Measurements from ENCODE around the gene SEC31A.
A peak's percentile ranks its signal among the peaks of the same experiment; 100 is the strongest.
"Not testable (repeated sequence)": the region's sequence is repeated elsewhere in the genome, so short reads cannot be mapped to it uniquely, and the experiment has no call there.

Gene SEC31A

DNA sequence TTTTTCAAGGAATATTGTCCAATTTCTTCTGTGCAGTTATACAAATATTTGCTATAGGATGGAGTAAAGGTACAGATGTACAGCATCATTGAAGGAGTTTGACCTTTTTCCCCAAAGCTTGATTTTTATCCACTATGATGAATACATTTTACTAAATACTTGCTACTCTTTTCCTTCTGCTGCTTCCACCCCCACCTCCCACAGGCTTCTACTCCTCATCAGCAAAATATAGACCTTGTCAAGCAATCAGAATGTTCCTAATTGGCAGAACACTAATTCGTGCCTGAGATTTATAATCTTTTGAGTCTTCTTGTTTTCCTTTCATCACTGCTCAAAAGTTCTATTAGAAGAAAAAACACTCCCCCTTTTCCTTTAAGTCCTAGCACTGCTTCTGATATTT lies 5.8 kb upstream of the SEC31A start:
- no peak for DNase-seq

GRCh38 chr4:82893942-82894341 lies 3.0 kb upstream of the SEC31A start:
- no peak for DNase-seq

DNA sequence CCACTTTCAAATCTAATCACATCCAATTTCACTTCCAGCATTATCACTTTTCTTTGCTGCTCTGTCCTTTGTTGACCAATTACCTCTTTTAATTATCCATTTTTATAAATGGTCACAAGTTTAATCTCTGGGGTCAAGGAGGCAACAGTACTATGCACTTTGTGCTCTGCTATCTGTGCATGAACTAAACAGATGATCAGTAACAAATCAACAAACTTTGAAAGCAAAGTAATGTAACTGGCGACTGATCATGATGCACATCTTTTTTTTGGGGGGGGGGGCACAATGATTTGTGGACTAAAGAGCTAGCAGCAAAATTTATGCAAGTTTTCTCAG lies 1.5 kb upstream of the SEC31A start:
- no peak for DNase-seq

DNA sequence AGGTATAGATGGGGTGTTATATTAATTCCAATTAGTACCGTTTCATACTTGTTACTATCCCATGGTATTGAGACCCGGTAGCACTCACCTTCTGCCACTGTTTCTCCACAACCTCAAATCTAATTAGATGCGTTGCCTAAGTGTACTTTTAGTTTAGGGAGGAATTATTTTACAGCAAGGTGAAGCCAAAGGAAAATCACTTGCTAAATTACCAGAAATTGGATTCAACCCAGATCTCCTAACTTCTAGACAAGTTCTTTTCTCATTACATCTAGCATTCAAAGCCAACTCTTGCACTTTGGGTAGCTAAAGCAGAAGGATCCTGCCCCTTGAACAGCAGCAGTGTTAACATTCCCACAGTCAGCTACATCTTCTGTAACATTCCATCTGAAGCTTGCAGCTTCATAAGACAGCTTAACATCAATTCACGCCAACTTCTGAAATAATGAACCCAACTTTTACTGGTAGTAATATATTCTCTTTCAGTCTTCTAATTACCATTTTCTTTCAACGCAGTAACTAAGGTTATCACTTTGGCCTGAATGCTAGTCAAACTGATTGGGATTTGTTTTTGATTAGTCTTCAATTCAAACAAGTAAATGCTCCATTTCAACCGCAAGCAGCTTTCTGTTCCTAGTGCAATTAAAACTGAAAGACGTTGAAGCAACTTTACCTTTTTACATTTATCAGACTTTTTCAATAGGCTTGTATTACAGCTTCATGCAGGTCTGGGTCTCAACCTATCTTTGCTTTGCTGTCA lies 934 bp upstream of the SEC31A start:
- peak; percentile 43 for DNase-seq

GRCh38 chr4:82890528-82890900 lies 439 bp downstream of the SEC31A start:
- DNase-seq: no peak

DNA sequence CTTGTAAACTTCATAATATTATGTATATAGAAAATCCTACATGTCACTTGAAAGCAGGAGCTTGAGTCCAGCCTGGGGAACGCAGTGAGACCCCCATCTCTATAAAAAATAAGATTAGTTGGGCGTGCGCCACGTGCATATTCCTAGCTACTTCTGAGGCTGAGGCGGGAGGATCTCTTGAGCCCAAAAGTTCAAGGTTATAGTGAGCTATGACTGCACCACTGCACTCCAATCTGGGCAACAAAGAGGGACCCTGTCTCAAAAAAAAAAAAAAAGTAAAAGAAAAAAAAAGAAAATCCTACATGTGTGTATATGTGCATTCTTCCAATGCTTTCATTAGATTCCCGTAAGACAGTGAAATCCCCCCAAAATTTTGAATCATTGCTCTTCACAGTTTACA lies 1.7 kb downstream of the SEC31A start:
- no peak for DNase-seq

- DNase-seq: no peak
Observed at GRCh38 chr4:82886147-82886942, 4.6 kb downstream of the SEC31A start.

GRCh38 chr4:82885410-82885809 lies 5.5 kb downstream of the SEC31A start:
- no peak for DNase-seq

DNA sequence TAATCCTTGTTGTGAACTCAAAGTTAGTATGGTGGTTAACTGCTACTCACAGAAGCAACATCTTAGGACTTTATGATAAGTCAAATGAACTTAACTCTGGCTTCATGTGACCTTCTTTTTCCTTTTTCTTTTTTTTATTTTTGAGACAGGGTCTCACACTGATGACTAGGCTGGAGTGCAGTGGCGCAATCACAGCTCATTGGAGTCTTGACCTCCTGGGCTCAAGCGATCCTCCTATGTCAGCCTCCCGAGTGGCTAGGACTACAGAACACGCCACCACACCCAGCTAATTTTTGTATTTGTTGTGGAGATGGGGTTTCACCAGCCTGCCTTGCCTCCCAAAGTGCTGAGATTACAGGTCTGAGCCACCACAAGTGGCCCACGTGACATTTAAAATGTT lies 22.4 kb downstream of the SEC31A start:
- DNase-seq: no peak

GRCh38 chr4:82866706-82867385 lies 24.1 kb downstream of the SEC31A start:
- DNase-seq: no peak

- not testable (repeated sequence) for DNase-seq
Observed at GRCh38 chr4:82866033-82866432, 24.9 kb downstream of the SEC31A start.

DNA sequence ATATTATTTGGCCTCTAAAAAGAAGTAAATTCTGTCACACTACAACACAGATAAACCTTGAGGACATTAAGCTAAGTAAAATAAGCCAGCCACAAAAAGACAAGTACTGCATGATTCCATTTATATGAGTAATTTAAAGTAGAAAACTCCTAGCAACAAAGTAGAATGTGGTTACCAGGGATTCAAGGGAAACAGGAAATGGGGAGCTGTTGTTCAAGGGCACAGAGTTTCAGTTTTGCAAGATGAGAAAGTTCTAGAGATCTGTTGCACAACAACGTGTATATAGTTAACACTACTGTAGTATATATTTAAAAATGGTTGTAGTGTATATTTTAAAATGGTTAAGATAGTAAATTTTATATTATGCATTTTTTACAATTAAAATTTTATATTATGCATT lies 25.4 kb downstream of the SEC31A start:
- DNase-seq: peak; percentile 2

DNA sequence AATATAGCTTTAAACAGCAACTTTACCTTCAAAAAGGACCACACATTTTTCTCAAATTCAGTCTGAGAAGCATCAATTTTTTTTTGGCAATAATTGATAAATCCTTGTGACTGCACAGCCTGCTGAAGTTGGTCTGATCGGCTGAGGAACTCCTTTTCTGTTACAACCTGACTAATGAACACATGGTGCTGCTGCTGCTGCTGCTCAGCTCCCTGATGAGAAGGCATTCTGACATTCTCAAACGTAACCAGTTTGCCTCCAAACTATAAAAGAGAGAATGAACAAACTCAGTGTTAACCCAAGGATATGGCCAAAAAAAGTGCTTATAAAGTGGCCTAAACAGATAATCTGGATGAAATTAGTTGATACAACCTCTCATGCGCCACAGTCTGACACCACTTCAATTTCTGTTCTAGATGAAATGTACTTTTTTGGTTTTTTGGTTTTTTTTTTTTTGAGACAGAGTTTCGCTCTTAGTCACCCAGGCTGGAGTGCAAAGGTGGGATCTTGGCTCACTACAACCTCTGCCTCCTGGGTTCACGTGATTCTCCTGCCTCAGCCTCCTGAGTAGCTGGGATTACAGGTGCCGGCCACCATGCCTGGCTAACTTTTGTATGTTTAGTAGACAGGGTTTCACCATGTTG lies 26.5 kb downstream of the SEC31A start:
- no peak for DNase-seq

- no peak for DNase-seq
Observed at GRCh38 chr4:82861529-82861928, 29.4 kb downstream of the SEC31A start.

DNA sequence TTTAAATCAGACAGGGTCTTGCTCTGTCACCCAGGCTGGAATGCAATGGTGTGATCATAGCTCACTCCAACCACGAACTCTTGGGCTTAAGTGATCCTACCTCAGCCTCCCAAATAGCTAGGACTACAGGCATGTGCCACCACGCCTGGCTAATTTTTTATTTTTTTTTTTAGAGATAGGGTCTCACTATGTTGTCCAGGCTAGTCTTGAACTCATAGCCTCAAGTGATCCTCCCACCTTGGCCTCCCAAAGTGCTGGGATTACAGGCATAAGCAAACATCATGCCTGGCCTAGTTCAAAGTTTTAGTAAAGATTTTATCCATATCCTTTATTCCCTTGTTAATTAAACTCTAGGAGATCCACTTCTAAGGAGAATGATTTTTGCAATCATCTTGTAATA lies 30.5 kb downstream of the SEC31A start:
- not testable (repeated sequence) for DNase-seq

DNA sequence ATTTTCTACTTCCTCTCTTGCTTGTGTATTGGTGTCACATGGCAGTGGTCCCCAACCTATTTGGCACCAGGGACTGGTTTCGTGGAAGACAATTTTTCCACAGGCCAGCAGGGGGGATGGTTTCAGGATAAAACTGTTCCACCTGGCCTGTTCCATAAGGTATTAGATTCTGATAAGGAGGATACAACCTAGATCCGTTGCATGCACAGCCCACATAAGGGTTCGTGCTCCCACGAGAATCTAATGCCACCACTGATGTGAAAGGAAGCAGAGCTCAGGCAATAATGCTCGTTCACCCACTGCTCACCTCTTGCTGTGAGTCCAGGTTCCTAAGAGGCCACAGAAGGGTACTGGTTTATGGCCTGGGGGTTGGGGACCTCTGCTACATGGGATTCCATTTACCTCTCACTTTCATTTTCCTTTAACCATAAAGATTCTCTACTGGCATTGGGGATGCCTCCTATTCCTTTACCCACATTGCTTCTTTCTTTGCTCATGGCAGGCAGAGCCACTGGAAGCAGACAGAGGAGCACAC lies 38.1 kb downstream of the SEC31A start:
- DNase-seq: no peak

- DNase-seq: peak; percentile 60
Observed at GRCh38 chr4:82851885-82852750, 38.8 kb downstream of the SEC31A start.

- DNase-seq: no peak
Observed at GRCh38 chr4:82851318-82851717, 39.6 kb downstream of the SEC31A start.

DNA sequence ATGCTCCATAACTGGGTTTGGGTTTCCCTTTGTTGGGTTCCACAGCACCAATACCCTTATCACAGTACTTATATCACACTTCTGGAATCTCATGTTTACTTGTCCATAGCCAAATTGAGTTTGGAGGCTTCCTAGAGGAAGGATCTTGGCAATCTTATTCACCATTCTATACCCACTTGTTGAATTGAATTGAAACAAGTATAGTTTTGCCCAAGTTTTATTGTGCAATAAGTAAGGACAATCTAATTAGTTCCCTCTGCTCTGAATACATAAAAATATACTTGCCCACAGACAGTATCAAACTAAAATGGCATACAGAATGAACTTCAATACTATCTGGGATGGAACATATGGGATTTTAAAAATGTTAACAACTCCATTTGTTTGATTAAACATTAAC lies 40.3 kb downstream of the SEC31A start:
- no peak for DNase-seq

DNA sequence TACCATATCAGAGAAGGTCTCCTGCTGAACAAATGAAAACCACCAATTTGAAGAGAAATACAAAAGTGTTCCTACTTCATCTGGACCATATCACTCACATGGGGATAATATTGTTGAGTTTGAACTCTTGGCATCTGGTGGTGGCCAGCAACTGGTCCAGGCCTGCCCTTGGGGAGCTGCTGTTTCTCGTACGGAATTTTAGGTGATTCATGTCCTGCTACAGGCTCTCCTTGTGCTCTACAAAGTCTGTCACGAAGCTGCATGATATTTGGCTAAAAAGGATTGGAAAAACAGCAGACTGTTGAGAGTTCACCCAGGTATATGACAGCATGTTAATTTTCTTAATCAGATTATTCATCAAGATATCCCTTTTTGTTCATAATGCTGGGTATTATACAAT lies 42.2 kb downstream of the SEC31A start:
- no peak for DNase-seq

DNA sequence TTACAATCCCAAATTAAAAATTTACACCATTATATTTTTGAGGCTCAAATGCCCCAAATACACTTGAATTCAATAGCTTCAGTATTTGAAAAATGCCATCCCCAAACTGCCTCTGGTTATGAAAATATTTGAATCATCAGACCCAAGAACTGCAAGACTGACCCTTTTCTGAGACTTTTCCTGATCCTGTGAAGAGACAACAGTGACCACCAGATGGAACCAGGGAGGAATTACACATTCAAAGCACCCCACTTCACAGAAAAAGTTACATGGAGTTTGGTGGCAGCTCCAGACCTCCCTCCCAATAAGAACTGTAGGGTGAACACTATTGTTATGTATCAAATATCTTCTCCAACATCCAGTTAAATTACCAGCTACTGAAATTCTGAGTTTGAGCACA lies 48.4 kb downstream of the SEC31A start:
- peak; percentile 5 for DNase-seq

DNA sequence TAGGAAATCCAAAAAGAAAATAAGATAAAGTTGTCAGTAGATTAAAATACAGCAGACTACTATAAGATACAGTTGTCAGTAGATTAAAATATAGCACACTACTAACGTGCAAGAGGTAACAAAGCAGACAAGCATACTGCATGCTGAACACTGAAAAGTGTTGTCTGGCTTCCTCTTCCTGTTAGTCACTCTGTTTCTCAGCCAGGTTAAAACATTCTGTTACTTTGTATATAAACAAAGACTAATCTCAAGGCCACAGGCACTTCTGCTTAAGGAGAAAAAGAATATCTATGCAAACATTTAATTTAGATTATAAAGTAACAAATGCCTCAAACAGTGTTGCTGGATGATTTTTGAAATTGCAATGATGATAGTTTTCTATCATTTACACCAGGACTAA lies 51.3 kb downstream of the SEC31A start:
- no peak for DNase-seq
